GM12873 (cell line): Measurements from ENCODE around the gene SP140.
A peak's percentile ranks its signal among the peaks of the same experiment; 100 is the strongest.

Experiments used
- TF ChIP-seq, protein P1 (sequence below): IDR thresholded peaks from 2 replicates; pipeline ENCODE4 v1.5.1; 2012; ENCODE audit warnings: low read depth, mild to moderate bottlenecking, moderate library complexity, low read length, control low read depth; ENCODE audit not compliant: insufficient read depth; ENCODE audit errors: missing control alignments

SP140 gene

DNA sequence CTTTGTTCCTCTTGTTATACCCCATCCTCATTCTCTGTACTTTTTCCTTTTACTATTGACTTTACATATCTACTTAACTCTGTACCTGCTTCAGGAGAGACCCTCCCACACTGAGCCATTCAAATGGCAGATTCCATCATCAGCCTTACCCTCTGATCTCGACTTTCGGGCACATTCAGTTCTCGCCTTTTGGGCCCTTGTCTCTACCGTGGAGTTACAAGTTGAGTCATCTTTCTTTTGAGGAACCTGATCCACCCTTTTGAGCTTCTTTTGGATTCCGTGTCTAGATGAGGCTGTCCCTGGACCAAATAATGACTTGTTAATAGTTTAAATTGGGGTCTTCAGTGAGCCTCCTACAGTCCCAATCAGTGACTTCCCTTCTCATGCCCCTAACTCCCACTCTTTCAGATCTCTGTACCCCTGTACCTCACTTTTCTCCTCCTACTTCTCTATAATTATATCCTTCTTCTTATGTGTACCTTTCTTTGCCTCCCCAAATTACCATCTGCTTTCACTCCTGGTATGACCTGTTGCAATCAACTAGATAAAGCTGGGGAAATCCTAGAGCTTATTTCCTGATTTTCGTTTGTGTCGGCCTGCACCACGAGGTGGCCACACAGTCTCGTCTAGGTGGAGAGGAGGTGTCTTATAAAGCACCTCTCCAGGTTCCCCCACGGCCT is 23.0 kb upstream of the SP140 start:
- TF ChIP-seq, protein P1, sequence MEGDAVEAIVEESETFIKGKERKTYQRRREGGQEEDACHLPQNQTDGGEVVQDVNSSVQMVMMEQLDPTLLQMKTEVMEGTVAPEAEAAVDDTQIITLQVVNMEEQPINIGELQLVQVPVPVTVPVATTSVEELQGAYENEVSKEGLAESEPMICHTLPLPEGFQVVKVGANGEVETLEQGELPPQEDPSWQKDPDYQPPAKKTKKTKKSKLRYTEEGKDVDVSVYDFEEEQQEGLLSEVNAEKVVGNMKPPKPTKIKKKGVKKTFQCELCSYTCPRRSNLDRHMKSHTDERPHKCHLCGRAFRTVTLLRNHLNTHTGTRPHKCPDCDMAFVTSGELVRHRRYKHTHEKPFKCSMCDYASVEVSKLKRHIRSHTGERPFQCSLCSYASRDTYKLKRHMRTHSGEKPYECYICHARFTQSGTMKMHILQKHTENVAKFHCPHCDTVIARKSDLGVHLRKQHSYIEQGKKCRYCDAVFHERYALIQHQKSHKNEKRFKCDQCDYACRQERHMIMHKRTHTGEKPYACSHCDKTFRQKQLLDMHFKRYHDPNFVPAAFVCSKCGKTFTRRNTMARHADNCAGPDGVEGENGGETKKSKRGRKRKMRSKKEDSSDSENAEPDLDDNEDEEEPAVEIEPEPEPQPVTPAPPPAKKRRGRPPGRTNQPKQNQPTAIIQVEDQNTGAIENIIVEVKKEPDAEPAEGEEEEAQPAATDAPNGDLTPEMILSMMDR, result peak; percentile 48

DNA sequence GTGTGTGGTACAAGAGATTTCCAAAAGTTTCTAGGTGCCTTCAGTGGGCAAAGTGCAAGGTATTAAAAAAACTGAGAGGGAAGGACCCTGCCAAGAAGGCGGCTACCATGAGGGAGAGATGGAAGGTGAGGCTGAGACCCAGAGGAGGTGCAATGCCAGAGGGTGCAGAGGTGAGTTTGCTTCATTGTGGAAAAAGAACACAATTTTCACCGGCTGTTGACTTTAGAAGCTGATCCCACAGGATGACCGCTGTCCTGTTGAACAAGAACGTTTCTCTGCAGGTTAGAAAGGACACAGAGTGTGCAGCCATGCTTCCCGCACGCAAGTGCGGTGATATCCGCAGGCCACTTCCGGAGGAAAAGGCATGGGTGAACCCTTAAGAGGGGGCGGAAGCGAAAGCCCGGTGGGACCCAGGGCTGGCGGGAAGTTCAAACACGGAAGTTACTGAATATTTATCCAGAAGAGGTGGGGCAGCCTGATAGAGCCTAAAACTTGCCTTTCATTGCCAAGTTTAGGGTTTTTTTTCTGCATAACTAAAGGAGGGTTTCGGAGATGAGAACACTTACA is 22.3 kb upstream of the SP140 start:
- TF ChIP-seq, protein P1, result no peak

DNA sequence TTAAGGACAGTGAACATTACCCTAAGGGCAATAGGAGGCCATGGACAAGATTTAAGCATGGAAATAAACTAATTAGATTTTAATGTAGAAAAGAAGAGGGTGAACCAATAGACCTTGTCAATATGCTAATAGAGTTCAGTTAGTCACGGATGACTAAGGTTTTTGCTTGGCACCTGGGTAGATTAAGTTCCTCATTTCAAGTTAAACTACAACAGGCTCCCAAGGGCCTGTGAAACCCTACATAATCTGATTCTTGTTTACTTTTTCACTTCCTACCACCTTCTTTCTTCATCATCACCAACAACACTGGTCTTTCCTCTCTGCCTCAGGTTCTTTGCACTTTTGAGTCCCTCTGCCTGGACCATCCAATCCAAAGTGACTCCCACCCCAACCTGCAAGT is 20.5 kb upstream of the SP140 start:
- TF ChIP-seq, protein P1, result no peak

GRCh38 chr2:230205721-230206120 is 19.8 kb upstream of the SP140 start:
- TF ChIP-seq, protein P1, result no peak

GRCh38 chr2:230208576-230208975 is 17.0 kb upstream of the SP140 start:
- TF ChIP-seq, protein P1, result no peak

DNA sequence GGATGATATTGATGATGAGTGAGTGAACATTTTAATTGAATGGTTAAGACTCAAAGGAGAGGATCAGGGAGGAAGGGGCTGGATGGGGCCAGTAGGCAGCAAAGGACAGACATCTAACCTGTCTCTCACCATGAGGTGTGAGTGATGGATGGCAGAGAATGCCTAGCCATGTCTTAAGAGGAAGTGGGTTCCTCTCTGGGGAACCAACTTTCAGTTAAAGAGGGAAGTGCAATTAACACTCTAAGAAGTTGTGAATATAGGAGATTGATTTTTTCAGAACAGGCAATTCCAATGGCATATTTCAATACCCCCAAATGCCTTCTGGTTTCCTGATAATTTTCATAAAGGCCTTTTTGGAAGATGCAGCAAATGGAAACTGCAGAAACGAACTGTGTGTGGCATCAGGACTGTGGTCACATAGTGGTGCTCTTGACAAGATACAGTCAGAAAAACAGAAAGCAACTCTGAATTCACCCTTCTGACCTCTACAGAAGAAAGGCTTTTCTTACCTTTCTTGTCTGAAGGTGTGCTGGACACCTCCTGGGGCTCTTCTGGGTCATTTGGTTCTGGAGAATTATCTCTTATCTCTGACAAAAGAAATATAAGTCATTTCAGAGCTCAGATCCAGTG is 16.0 kb upstream of the SP140 start:
- TF ChIP-seq, protein P1, result no peak

DNA sequence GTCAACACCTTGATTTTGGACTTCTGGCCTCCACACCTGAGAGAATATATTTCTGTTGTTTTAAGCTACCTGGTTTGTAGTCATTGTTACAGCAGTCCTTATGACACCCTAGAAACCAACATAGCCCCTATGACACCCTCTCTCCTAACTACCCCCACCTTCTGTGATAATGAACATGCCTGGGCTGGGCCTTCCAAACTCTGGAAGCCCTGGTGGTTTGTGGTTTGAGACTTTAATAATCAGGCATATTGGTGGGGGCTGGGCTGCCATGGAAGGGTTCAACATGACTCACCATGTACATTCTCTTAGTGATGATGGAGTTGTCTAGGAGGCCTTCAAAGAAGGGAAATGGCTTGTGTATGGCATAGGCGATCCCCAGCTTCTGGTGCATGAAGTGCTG is 9.0 kb upstream of the SP140 start:
- TF ChIP-seq, protein P1, result no peak
